Erythroblast (primary cell): ENCODE measurements around the gene INPPL1.
"Not testable (repeated sequence)": the region's sequence is repeated elsewhere in the genome, so short reads cannot be mapped to it uniquely, and the experiment has no call there.

Source experiments
- DNase-seq, 2 experiments: peaks; one replicate each; lab custom pipeline; 2025; lab: John Stamatoyannopoulos, UW
- GATA1 ChIP-seq: IDR thresholded peaks from 2 replicates; pipeline ENCODE4 v1.6.1; 2011; ENCODE audit warnings: low read depth, mild to moderate bottlenecking, control low read depth, low read length, moderate library complexity
- POLR2A ChIP-seq: IDR thresholded peaks from 2 replicates; pipeline ENCODE4 v1.6.1; 2011; ENCODE audit warnings: mild to moderate bottlenecking, low read length

INPPL1 gene

GRCh38 chr11:72249961-72250360 lies 25.4 kb downstream of the INPPL1 start:
- no peak for DNase-seq
- TF ChIP-seq GATA1 = no peak
- no peak for TF ChIP-seq POLR2A

- TF ChIP-seq POLR2A (no peak), GATA1 (no peak)
- DNase-seq = no peak
These were observed 26.3 kb downstream of the INPPL1 start for GRCh38 chr11:72250661-72251464.

DNA sequence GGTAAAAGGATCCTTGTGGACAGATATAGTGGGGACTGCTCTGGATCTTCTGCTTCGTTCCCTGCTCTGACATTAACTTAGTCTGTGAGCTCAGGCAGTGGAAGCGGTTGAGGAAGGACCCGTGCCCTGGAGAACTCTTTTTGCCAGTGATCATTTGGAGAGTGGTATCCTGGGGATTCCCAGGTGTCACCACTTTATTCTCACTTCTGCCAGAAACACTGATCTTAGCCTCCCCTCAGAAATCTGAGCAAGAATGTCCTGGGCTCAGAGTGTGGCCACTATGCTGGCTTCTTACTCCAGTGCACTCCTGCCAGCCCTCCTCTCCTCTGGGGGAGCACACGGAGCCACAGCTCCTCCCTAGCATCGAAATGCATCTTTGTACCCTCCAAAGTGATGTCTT lies 27.0 kb downstream of the INPPL1 start:
- no peak for DNase-seq
- TF ChIP-seq GATA1 = no peak
- no peak for TF ChIP-seq POLR2A

DNA sequence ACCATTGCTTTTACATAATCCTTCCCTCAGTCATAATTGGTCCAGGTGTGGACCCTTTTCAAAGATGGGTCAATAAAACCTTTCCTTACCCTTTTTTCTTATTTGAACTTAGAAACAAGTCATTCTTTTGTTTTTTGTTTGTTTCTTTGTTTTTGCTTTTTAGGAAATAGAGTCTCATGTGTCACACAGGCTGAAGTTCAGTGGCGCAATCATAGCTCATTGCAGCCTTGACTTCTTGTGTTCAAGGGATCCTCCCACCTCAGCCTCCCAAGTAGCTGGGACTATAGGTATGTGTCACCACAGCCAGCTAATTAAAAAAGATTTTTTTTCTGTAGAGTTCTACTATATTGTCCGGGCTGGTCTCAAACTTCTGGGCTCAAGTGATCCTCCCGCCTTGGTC lies 28.8 kb downstream of the INPPL1 start:
- no peak for DNase-seq
- TF ChIP-seq POLR2A = no peak
- no peak for TF ChIP-seq GATA1

- no peak for DNase-seq
- TF ChIP-seq GATA1 (no peak), POLR2A (no peak)
These were observed 29.9 kb downstream of the INPPL1 start for GRCh38 chr11:72254299-72254993.

- no peak for DNase-seq
- TF ChIP-seq GATA1 (no peak), POLR2A (no peak)
These were observed 33.0 kb downstream of the INPPL1 start for GRCh38 chr11:72257570-72257969.

DNA sequence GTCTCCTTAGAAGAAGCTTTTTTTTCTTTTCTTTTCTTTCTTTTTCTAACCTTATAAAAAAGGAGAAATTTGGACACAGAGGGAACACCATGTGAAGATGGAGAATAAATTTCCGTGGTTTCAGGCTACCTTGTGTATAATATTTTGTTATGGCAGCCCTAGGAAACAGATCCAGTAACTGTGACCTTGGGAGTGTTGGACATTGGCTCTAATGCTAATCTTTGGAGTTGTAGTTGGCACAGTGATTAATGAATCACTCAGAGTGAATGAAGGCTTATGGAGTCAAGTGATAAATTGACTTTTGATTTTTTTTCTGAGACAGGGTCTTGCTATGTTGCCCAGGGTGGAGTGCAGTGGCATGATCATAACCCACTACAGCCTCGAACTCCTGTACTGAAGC lies 34.9 kb downstream of the INPPL1 start:
- no peak for DNase-seq
- TF ChIP-seq GATA1 = no peak
- no peak for TF ChIP-seq POLR2A

GRCh38 chr11:72260574-72260973 lies 36.0 kb downstream of the INPPL1 start:
- TF ChIP-seq POLR2A (no peak), GATA1 (no peak)

DNA sequence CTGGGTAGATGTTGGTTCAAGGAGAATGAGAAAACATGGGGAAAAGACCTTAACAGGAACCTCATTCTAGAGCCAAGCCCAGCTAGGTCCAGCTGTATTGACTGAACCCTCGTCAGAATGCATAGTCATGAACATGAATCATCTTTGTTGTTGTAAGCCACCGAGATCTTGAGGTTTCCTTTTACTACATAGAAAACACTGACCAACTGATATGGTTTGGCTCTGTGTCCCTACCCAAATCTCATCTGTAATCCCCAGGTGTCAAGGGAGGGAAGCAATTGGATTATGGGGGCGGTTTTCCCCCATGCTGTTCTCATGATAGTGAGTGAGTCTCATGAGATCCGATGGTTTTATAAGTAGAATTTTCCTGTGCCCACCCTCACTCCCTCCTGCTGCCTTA lies 38.8 kb downstream of the INPPL1 start:
- peak in 1 of 2 experiments; percentile 56 for DNase-seq
- no peak for TF ChIP-seq POLR2A
- TF ChIP-seq GATA1 = no peak

More at GRCh38 chr11:72260574-72260973, 36.0 kb downstream of the INPPL1 start:
- no peak for DNase-seq

- DNase-seq = no peak
- TF ChIP-seq GATA1 = no peak
- TF ChIP-seq POLR2A = no peak
These were observed 41.4 kb downstream of the INPPL1 start for GRCh38 chr11:72265951-72266350.

DNA sequence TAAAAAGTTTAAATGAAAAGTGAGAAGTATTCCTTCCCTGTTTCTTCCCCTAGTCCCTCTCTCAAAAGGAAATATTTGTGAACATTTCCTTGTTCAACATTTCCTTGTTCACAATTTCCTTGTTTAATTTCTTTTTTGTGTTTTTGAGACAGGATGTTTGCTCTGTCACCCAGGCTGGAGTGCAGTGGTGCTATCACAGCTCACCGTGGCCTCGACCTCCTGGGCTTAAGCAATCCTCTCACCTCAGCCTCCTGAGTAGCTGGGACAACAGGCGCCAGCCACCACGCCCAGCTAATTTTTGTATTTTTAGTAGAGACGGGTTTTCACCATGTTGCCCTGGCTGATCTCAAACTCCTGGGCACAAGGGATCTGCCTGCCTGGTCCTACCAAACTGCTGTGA lies 42.4 kb downstream of the INPPL1 start:
- DNase-seq = not testable (repeated sequence)

DNA sequence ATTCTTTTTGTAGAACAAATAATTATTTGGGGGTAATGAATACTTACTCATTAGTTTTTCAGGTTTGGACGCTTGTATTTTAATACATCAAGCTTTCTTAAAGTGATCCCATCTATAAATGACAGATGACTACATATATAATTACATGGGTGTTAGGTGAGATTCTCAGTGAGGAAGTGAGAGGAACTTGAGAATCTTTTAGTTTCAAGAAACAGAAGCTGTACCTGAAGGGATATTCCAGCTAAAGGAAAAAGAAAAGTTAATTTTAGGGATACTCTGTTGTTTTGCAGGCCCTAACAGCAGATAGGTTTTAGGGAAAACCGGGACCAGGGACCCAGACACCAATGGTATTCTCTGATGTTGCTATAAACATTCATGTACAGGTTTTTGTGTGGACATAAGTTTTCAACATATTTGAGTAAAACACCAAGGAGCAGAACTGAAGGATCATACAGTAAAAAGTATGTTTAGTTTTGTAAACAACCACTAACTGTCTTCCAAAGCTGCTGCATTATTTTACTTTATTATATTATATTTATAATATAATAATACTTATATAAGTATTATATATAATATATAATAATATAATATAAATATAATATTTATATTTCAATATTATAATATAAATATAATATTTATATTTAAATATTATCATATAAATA lies 43.5 kb downstream of the INPPL1 start:
- no peak for TF ChIP-seq POLR2A
- TF ChIP-seq GATA1 = no peak
- no peak for DNase-seq

DNA sequence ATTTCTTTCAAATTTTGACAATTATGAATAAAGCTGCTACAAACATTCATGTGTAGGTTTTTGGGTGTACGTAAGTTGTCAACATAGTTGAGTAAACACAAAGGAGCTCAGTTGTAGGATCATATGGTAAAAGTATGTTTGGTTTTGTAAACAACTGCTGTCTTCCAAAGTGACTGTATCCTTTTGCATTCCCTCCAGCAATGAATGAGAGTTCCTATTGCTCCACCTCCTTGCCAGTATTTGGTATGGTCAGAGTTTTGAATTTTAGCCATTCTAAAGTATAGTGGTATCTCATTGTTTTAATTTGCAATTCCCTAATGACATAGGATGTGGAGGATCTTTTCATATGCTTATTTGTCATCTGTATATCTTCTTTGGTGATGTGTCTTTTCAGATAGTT lies 47.4 kb downstream of the INPPL1 start:
- TF ChIP-seq GATA1 (no peak), POLR2A (no peak)

DNA sequence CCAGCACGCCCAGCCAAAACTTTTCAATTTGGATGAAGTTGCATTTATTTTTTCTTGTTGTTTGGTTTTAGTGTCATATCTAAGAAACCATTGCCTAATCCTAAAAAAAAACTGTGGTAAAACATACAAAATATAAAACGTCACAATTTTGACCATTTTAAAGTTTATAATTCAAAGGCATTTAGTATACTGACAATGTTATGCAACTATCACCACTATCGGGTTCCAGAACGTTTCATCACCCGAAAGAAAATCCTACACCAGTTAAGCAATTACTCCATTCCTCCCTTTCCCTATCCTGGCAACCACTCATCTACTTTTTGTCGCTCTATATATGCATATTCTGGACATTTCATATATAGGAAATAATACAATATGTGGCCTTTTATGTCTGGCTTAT lies 49.9 kb downstream of the INPPL1 start:
- no peak for DNase-seq
- TF ChIP-seq GATA1 = no peak
- TF ChIP-seq POLR2A = no peak

More for the DNA sequence above, 47.4 kb downstream of the INPPL1 start:
- no peak for DNase-seq
